B cell (primary cell): ENCODE data around the gene MGMT. TPM values are rescaled to one million over a fixed set of nuclear protein-coding genes. Genes with fewer than 3 reads are reported as not detected.

ENCODE experiments used
- ATAC-seq: fragments of 200-7000 bp; cut with Tn5 transposase; one replicate; pipeline ENCODE4 v1.10.0; 2021; ENCODE audit warnings: low read depth, mild to moderate bottlenecking, moderate number of reproducible peaks, moderate library complexity
- CTCF ChIA-PET: fragments of 350-600 bp; sonication (Branson Sonifier 250); formaldehyde crosslinking; loops from one replicate; lab custom pipeline; 2021; ENCODE audit warnings: antibody characterized with exemption, inconsistent platforms; lab: Charles Lee
- POLR2A ChIA-PET: fragments of 350-600 bp; sonication (Branson Sonifier 250); formaldehyde crosslinking; loops from one replicate; lab custom pipeline; 2021; ENCODE audit warnings: antibody characterized with exemption; lab: Charles Lee
- DNase-seq: peaks from one replicate; pipeline ENCODE4 v3.0.0; 2013
- H2AFZ ChIP-seq: 2 replicates; pipeline ENCODE4 v1.6.1; 2012; ENCODE audit warnings: mild to moderate bottlenecking, low read depth, low read length; ENCODE audit not compliant: insufficient read depth, poor library complexity, severe bottlenecking
- H3K27ac ChIP-seq, 2 donors: 1 replicate in 1 of 2; 2 replicates in 1 of 2; pipeline ENCODE4 v1.5.1; 2012 to 2013; ENCODE audit warnings: low read length in 2 of 2, mild to moderate bottlenecking in 2 of 2, moderate library complexity in 1 of 2
- H3K27me3 ChIP-seq, 4 experiments: fragments of 200-600 bp in 1 of 4; sonication (generic) in 1 of 4; replicated peaks in 1 of 4; 1 replicate in 2 of 4; 2 replicates in 2 of 4; pipeline versions ENCODE4 v1.6.1 to v1.7.0; 2013 to 2016; ENCODE audit warnings: low read length in 3 of 4, mild to moderate bottlenecking in 2 of 4, mixed read lengths in 1 of 4, moderate library complexity in 1 of 4; ENCODE audit not compliant: insufficient read depth in 4 of 4, control insufficient read depth in 3 of 4; ENCODE audit errors: control extremely low read depth in 1 of 4
- H3K36me3 ChIP-seq, 2 experiments: replicated peaks in 1 of 2; 1 replicate in 1 of 2; 2 replicates in 1 of 2; pipeline versions ENCODE4 v1.6.1 to v1.7.1; 2013; ENCODE audit warnings: low read length in 1 of 2; ENCODE audit not compliant: insufficient read depth in 2 of 2, control insufficient read depth in 1 of 2; ENCODE audit errors: control extremely low read depth in 1 of 2, extremely low read depth in 1 of 2
- H3K4me1 ChIP-seq, 2 donors: fragments of 200-600 bp in 1 of 2; sonication (generic) in 1 of 2; 1 replicate in 1 of 2; 2 replicates in 1 of 2; pipeline versions ENCODE4 v1.5.1 to v1.6.1; 2013 to 2017; ENCODE audit warnings: low read length in 2 of 2; ENCODE audit not compliant: control insufficient read depth in 2 of 2, insufficient read depth in 2 of 2
- H3K4me2 ChIP-seq: replicated peaks from 2 replicates; pipeline ENCODE3; 2012; ENCODE audit warnings: mild to moderate bottlenecking, low read depth, low read length; ENCODE audit not compliant: poor library complexity, severe bottlenecking
- H3K4me3 ChIP-seq, 5 experiments: fragments of 200-600 bp in 1 of 5; sonication (generic) in 1 of 5; 1 replicate in 3 of 5; 2 replicates in 2 of 5; pipeline versions ENCODE4 v1.5.1 to v1.7.0; 2011 to 2016; ENCODE audit warnings: low read length in 4 of 5, mild to moderate bottlenecking in 4 of 5, low read depth in 2 of 5, control low read depth in 1 of 5, moderate library complexity in 1 of 5; ENCODE audit not compliant: insufficient read depth in 1 of 5; ENCODE audit errors: control extremely low read depth in 1 of 5, extremely low read depth in 1 of 5
- H3K79me2 ChIP-seq: fragments of 200-600 bp; sonication (generic); one replicate; pipeline ENCODE4 v1.6.0; 2016; ENCODE audit warnings: low read length; ENCODE audit not compliant: control insufficient read depth, insufficient read depth
- H3K9ac ChIP-seq: fragments of 200-600 bp; sonication (generic); 2 replicates; pipeline ENCODE4 v1.6.1; 2017; ENCODE audit warnings: mild to moderate bottlenecking, low read length, moderate library complexity
- H3K9me3 ChIP-seq, 3 donors: one replicate each; pipeline versions ENCODE4 v1.6.1 to v1.7.1; 2013; ENCODE audit warnings: low read length in 2 of 3; ENCODE audit not compliant: control insufficient read depth in 2 of 3, insufficient read depth in 1 of 3; ENCODE audit errors: control extremely low read depth in 1 of 3
- H4K20me1 ChIP-seq: 2 replicates; pipeline ENCODE4 v1.6.0; 2012; ENCODE audit warnings: mild to moderate bottlenecking, low read length; ENCODE audit not compliant: insufficient read depth, control insufficient read depth, poor library complexity, severe bottlenecking
- H3K27ac Mint-ChIP-seq: one replicate; pipeline ENCODE4 v1.8.0; 2021; ENCODE audit warnings: mixed read lengths
- H3K27me3 Mint-ChIP-seq: one replicate; pipeline ENCODE4 v1.8.0; 2021; ENCODE audit warnings: mixed read lengths
- H3K4me1 Mint-ChIP-seq: one replicate; pipeline ENCODE4 v1.8.0; 2021; ENCODE audit warnings: mixed read lengths
- H3K4me3 Mint-ChIP-seq: one replicate; pipeline ENCODE4 v1.8.0; 2021; ENCODE audit warnings: mixed read lengths
- H3K9me3 Mint-ChIP-seq: one replicate; pipeline ENCODE4 v1.8.0; 2022; ENCODE audit warnings: mixed read lengths; ENCODE audit not compliant: insufficient read depth
- CTCF ChIP-seq: fragments of 200-600 bp; IDR thresholded peaks from one replicate; pipeline ENCODE4 v1.8.0; 2022; ENCODE audit warnings: antibody characterized with exemption, mild to moderate bottlenecking
- EZH2 ChIP-seq: IDR thresholded peaks from 2 replicates; pipeline ENCODE4 v1.6.1; 2012; ENCODE audit warnings: borderline replicate concordance, low read depth, mild to moderate bottlenecking, moderate library complexity, low read length; ENCODE audit not compliant: insufficient read depth, poor library complexity, severe bottlenecking
- WGBS: methylation state at CpG from one replicate; pipeline ENCODE4 v1.1.5; 2013; ENCODE audit warnings: missing lambda C conversion rate; ENCODE audit not compliant: insufficient coverage; 5-methylcytosine and 5-hydroxymethylcytosine counted together
- intact Hi-C: fragments of 100-400 bp; cut with micrococcal nuclease; formaldehyde crosslinking; loops from one replicate; pipeline ENCODE4 v1.10.0; 2022
- polyA plus RNA-seq: library from polyadenylated mRNA; depleted of rRNA; stranded (reverse); fragments of >200 nt; gene quantifications from 2 replicates; pipeline ENCODE4 v1.2.3, GENCODE V29; 2012
- total RNA-seq, 2 donors: library from RNA; stranded (reverse); fragments of 120-200 nt in 1 of 2; gene quantifications; 1 replicate in 1 of 2; 2 replicates in 1 of 2; pipeline versions ENCODE4 v1.2.3 to v1.2.4, GENCODE V29; 2013 to 2022

Gene MGMT
- total and polyA plus RNA-seq, 2 donors (not counting 1 experiment from before 2014, with no cell fraction given): 16.6 to 87.7 TPM

DNA sequence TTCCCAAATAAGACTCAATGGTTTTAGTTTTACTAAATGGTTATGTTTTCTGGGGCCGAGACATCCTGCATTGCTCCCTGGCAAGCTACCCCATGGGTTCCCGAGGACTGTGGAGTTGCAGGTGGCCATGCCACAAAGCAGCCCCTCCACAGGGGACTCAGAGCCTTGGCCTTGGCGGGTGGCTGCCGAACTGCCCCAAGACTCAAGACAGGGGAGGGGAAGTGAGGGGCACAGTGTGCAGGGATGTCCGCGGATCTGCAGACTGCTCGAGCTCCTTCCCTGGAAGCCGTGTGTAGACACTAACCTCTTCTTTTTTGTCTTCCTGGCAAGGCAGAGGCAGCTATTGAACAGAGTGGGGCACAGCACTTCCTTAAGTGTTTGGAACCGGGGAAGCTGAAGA lies 342.4 kb downstream of the MGMT start:
- Histone ChIP-seq H3K36me3 (no peaks in the 10 kb centered on the region), H4K20me1 (no peaks in the 10 kb centered on the region), H3K4me2 (no peak overlapping the region), H3K4me3 (no peak overlapping the region), H2AFZ (no peak overlapping the region), H3K27me3 (no peaks in the 10 kb centered on the region), H3K27ac (no peak overlapping the region), H3K9ac (no peak overlapping the region), H3K9me3 (peaks cover 0 to 34% (median 6%) of the 10 kb centered on the region in 3 donors), H3K4me1 (no peaks in the 10 kb centered on the region), H3K79me2 (no peaks in the 10 kb centered on the region)
- no peak overlapping the region for H3K27ac Mint-ChIP-seq
- no peak for TF ChIP-seq EZH2
- no peak for TF ChIP-seq CTCF
- no peak overlapping the region for H3K4me3 Mint-ChIP-seq
- peaks cover 3% of the 10 kb centered on the region for H3K27me3 Mint-ChIP-seq
- peaks cover 10% of the 10 kb centered on the region for H3K9me3 Mint-ChIP-seq
- ATAC-seq (no peak), DNase-seq (no peak)
- 97% methylated on average over 9 of the region's 9 CpGs for WGBS
- ChIA-PET POLR2A (no interaction called here), CTCF (no interaction called here)
- no peaks in the 10 kb centered on the region for H3K4me1 Mint-ChIP-seq
- intact Hi-C loops: no loop called here

DNA sequence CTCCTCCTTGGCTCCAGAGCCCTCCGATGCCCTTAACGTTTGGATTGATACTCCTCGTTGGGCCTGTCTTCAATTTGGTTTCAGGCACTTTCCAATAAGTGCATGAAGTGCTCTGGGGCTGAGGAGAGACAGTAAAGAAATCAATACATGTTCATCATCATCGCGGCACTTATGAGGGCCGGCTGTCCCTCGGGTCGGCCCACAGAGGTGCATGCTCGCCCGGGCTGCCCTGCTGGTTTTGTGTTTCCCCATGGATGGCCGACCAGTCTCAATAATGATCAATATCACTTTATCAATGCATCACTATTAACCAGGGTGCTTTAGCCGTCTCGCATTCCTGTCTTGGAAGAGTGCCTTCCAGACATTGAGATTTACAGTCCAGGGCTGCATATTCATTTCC lies 342.8 kb downstream of the MGMT start:
- no peaks in the 10 kb centered on the region for H3K36me3 ChIP-seq
- TF ChIP-seq EZH2 (no peak), CTCF (no peak)
- no peak overlapping the region for H2AFZ ChIP-seq
- no peak for ATAC-seq
- 94% methylated on average over 7 of the region's 13 CpGs for WGBS
- no peaks in the 10 kb centered on the region for H4K20me1 ChIP-seq
- no peak overlapping the region for H3K9ac ChIP-seq
- intact Hi-C loops: no loop called here
- Mint-ChIP-seq H3K27me3 (peaks cover 3% of the 10 kb centered on the region), H3K4me3 (no peak overlapping the region), H3K9me3 (peaks cover 8% of the 10 kb centered on the region), H3K27ac (no peak overlapping the region), H3K4me1 (no peaks in the 10 kb centered on the region)
- no peak for DNase-seq
- peaks cover 0 to 38% (median 5%) of the 10 kb centered on the region in 3 donors for H3K9me3 ChIP-seq
- POLR2A ChIA-PET: no interaction called here
- H3K79me2 ChIP-seq: no peaks in the 10 kb centered on the region
- H3K27ac ChIP-seq: no peak overlapping the region
- no peaks in the 10 kb centered on the region for H3K27me3 ChIP-seq
- CTCF ChIA-PET: no interaction called here
- H3K4me3 ChIP-seq: no peak overlapping the region
- H3K4me2 ChIP-seq: no peak overlapping the region
- H3K4me1 ChIP-seq: no peaks in the 10 kb centered on the region
